Upper lobe of left lung (tissue), 4 donors: ENCODE results near the gene ATAD2B.

Source experiments
- CTCF ChIP-seq, 6 experiments: fragments of 450-650 bp in 4 of 6; fragments of 200-600 bp in 2 of 6; sonication (generic) in 2 of 6; IDR thresholded peaks; one replicate each; pipeline ENCODE4 v1.5.1; 2016 to 2019; ENCODE audit warnings: antibody characterized with exemption in 6 of 6
- POLR2A ChIP-seq, 4 donors: fragments of 450-650 bp; IDR thresholded peaks; one replicate each; pipeline ENCODE4 v1.5.1; 2016 to 2017; ENCODE audit warnings: antibody characterized with exemption in 4 of 4, mild to moderate bottlenecking in 2 of 4
- POLR2AphosphoS5 ChIP-seq, 2 donors: sonication (generic); formaldehyde crosslinking; IDR thresholded peaks; one replicate each; pipeline ENCODE4 v1.5.1; 2017; ENCODE audit warnings: antibody characterized with exemption in 2 of 2

GRCh38 chr2:23707096-23707495, 219.8 kb downstream of the ATAD2B start:
- TF ChIP-seq POLR2A (IDR thresholded peaks at IDR 0.05), result no peak
- TF ChIP-seq CTCF (IDR thresholded peaks at IDR 0.05), result no peak
- no peak for TF ChIP-seq POLR2AphosphoS5 (IDR thresholded peaks at IDR 0.05)
